NK-92 treated with Interleukin-12 subunit alpha and Interleukin-12 subunit beta, amount 100 ng/mL, for 24 hours (cell line): ENCODE measurements around the gene GKN1.

ENCODE experiments used
- DNase-seq: peaks from one replicate; lab custom pipeline; 2025; lab: John Stamatoyannopoulos, UW

GKN1 gene

DNA sequence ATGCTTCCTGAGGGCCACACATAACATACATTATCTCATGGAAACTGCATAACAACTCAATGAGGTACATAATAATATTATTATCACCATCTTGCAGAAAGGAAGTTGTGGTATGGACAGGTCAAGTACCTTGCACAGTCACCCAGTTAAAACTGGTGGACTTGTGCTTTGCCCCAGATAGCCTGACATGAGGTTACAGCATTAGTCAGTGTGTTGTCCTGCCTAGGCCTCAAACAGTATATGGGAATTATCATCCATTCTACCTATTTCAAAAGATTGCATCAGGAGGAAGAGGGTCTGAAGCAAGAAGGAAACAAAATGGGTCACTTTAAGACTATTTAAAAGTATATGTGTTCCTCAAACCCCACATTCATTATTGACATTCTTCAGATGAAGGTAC is 33.2 kb downstream of the GKN1 start:
- no peak for DNase-seq

DNA sequence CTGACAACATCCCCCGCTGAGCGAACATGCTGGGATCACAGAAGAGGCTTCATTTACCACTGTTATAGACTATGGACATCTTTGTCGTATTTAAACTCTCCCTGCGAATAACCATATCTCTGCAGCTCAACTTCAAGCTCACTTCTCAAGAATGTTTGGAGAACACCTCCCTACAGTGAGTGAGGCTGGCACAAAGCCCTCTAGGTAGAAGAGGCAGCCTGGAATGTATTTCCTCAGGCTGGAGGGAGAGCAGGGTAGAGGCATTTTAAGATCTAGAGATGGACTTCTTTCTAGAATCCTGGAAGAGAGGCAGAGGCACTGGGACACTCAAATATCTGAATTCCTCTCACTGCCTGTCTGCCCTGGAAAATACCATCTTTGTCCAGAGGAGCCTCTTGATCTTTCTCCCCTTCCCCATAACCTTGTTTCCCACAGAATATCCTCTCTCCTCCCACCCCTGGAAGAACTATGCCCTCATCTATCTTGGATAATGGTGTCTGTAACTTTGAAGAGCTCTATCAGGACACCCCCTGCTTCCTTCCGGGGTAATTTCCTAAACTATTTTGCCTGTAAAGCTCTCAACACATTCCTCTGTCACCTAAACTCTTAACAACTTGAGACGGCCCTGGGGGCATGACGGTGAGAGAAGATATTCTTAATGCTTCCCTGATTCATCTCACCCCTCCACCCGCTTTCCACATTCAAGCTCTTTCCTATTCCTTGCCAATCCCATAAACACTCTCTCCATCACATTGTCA is 36.2 kb downstream of the GKN1 start:
- no peak for DNase-seq

- no peak for DNase-seq
These were observed 37.2 kb downstream of the GKN1 start for GRCh38 chr2:69011611-69012157.

DNA sequence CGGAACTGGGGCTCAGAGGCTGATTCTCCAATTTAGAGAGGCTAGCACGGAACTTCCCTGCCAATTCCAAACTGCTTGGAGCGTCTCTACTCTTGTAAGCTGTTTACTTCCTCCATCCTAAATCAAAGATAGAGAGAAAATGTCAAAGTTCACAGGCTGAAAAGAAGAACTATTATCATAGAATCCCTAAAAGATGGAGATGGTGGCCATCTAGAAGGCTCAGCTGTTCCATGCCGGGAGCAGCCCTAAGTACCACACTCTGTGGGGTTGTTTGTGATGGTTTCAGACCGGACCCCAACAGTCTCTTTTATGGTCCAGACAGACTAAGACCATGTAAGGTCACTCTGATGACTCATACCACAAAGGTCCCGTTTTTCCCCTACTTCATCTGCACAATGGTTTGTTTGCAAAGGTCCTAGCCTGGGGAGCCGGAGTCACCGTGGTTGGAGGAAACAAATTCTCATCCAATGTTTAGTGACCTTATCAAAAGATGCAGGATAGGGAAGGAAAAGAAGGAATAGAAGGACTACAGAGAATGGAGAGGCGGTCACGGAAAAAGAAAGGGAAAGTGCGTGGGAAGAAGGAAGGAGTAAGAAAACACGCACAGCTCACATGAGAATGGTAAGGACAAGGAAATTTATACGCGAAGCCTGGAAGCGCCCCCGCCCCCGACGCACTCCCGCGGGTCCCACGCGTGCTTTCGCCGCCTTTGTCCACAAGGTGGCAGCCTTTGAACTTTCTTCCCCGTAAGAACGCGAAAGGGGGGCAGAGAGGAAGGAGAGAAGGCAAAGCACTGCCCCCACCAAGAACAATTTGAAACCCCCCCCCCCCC is 38.1 kb downstream of the GKN1 start:
- no peak for DNase-seq

DNA sequence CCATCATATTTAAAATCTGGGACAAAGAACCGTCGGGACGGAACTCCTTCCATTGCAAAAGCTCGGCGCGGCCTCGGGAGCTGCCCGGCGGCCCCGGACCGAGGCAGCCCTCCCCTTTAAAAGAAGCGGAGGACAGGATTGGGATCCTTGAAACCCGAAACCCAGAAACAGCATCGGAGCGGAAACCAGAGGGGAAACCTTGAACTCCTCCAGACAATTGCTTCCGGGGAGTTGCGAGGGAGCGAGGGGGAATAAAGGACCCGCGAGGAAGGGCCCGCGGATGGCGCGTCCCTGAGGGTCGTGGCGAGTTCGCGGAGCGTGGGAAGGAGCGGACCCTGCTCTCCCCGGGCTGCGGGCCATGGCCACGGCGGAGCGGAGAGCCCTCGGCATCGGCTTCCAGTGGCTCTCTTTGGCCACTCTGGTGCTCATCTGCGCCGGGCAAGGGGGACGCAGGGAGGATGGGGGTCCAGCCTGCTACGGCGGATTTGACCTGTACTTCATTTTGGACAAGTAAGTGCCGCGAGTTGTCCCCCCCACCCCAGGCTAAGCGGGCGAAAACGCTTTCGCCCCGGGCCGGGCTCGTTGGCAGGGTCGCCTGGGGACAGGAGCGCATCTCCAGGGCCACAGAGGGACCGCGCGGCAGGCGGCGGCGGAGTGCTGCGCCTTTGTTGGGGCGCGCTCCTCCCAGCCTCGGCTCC is 38.9 kb downstream of the GKN1 start, which contains the start of gene ANTXR1:
ANTXR1 (plus strand) TSS at position 38 of the 698 bp plus-strand sequence; CDS start at position 359, 321 bp downstream.
- no peak for DNase-seq

DNA sequence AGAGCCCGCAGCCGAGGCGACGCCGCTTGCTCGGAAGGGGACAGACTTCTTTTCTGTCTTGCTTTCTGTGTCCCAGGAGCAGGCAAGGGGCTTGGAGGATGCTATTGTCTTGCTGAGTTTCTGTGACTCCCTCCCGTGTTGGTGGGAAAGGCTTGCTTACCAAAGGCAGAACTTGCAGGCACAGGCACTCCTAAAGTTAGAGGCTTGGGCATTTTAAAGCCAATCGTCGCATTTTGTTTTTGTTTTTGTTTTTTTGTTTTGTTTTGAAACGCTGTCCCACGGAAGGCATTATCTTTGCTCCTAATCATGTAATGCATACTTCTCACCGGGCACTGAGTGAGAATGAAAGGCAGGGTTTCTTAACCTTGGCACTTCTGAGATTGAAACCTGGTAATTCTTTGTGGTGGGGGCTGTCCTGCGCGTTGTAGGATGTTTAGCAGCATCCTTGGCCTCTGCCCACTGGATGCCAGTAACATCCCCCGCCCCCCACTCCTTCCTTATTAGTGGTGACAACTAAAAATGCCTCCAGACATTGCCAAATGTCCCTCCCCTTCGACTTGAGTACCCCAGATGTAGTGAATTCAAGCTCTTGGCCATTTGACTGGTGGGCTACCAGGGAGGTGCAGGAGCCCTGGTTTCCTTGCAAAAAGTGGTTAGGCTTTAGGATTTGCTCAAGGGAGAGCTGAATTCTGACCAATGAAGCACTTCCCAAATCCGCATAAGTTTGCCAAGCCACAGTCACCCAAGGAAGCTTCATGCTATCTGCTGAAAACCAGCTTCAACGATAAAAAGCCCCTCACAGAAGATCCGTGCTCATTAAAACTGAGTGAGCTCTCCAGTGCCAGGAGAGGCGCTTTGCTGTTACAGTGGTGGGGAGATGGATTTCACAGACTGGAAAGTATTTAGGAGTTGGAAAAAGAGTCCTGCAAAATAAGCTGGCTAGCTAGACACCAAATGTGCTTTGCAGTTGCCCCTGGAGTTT is 39.7 kb downstream of the GKN1 start:
- no peak for DNase-seq

DNA sequence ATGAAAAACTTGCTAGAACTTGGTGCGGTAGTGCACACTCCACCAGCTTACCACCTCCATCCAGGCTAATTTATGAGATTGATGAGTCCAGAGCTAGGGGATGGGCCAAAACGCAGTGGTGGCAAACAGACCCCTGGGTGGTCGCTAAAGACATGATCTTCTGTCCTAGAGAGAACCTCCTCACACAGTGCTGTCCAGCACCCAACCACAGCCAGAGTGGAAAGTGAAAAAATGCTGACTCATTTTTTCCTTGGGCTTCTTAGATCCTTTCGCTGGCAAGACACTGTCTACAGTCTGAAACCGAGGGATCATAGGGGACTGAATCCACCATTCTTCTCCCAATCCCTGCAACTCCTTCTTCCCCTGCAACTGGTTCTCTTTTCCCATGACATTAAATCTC is 42.6 kb downstream of the GKN1 start:
- no peak for DNase-seq

DNA sequence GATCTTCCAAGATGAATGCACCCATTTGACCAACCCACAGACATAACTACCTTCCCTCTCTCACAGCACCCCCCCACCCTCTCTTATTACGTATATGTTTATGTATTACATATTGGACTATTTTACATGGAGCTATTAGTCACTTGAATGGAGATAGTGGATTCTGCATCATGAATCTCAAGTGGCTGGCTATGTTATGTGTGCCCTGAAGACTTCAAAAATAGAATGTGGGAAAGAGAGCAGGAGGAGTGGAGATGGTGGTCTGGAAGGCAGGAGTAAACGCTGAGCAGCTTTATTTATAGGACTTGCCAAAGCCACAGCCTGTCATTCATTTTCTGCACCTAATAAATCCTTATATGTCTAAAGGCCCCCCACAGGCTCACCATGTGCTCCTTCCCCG is 43.4 kb downstream of the GKN1 start:
- DNase-seq: no peak

DNA sequence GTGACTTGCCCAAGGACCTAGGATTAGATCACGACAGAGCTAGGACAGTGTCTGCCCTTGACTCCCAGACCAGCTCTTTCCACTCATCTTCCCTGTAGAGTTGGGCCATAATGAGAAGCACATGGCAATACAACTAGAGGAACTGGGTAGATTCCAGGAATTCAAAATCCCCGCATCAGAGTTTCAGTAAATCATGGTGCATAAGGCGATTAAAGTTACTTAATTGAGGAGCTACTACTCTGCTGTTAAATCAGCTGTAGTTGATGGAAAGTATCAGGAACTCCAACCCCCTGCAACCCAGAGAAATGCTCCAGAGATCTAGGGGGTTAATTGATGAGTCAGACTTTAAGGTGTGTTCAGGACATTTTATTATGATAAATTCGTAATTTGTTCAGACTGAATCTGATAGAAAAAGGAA is 44.3 kb downstream of the GKN1 start:
- DNase-seq: no peak

GRCh38 chr2:69020496-69021426 is 46.3 kb downstream of the GKN1 start:
- DNase-seq: no peak

DNA sequence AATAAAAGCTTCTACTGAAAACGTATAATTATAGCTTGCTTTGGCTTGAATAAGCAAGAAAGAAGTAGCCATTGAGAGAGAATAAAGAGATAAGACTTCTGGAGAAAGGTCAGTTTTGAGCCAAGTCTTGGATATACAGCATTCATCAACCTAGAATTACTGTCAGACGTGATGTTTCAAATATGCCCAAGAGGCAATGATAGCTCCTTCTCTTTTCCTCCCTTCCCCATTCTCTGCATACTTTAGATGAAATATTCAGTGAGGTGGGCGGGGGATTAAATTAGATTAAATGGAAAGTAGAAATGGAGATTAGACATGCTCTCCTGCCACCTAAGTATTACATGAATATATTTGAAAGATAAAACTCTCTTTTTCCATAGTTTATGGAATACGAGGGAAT is 47.3 kb downstream of the GKN1 start:
- no peak for DNase-seq

DNA sequence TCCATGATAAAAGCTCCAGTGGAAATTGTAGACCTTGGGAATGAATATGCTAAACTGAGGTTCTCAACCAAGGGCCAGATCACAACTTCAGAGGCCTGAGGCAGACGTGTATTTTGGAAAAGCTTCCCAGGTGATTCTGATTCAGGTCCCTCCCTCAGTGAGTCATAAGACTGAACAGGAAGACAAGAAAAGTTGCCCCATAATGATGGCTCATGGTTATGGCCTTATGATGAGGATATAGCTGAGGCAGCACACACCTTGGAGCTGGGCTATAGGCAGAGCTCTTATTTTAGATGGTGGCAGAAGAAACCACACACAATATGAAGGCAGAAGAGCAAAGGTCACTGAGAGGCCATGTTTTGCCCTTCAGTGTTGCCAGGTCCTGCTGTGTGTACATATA is 48.1 kb downstream of the GKN1 start:
- DNase-seq: no peak

- DNase-seq: no peak
These were observed 48.8 kb downstream of the GKN1 start for GRCh38 chr2:69023236-69023635.

DNA sequence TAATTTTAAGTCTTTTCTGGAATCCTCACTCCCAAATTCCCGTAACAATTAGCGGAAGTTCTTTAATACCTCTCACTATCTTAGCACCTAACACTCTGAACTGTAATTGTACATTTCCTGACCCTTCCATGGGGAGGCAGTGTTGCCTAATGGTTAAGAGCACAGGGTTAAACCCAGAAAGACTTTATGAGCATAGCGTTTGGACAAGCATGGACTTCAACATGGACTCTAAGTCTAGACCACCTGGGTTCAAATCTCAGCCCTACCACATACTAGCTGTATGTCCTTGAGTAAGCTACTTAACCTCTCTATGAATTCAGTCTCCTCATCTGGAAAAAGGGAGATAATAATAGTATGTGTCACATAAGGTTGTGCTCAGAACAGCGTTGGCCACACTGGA is 51.6 kb downstream of the GKN1 start:
- no peak for DNase-seq

DNA sequence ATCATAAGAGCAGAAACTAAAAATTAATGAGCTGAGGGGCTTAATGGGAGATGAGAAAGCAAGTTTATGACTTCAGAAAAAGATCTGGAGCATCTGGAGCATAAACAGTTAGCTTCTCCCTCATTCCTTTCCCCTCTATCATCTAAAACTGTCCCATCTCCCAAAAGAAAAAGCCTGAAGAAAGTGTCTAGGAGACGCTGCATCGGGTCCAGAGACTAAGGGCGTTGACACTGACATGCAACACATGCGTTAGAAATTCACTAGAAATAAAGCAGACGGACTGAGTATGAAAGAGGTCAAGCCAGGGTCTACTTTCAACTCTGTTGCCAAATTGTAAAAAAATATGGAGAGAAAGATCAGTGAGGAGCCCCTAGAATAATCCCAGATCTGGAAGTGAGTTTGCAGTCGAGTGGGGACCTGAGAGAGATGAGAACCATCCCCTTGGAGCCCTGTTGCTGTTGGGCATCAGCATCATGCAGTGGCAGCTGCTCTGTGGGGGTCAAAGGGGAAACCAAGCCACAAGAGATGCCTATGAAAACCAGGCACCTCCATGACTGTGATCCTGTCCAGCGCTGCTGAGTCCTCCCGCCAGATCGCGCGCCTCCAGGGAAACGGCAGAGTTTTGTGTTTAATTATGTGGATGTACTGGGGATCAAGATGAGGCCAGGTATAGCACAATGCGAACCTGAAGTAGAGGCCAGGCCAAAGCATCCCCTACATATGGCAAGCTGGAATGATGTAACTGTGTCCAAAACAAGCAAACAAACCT is 52.4 kb downstream of the GKN1 start:
- DNase-seq: no peak
